Vagina (tissue), 2 donors: ENCODE results near the gene TRIM24.

Experiments
- CTCF ChIP-seq, 3 experiments: fragments of 450-650 bp in 2 of 3; fragments of 200-600 bp in 1 of 3; sonication (generic) in 1 of 3; IDR thresholded peaks; one replicate each; pipeline ENCODE4 v1.5.1; 2017 to 2019; ENCODE audit warnings: antibody characterized with exemption in 3 of 3, mild to moderate bottlenecking in 2 of 3, moderate library complexity in 2 of 3
- POLR2A ChIP-seq, 2 donors: fragments of 450-650 bp; IDR thresholded peaks; one replicate each; pipeline ENCODE4 v1.6.1; 2017; ENCODE audit warnings: antibody characterized with exemption in 2 of 2, mild to moderate bottlenecking in 2 of 2, moderate library complexity in 2 of 2

GRCh38 chr7:138514044-138514443 is 54.0 kb downstream of the TRIM24 start:
- TF ChIP-seq CTCF (IDR thresholded peaks at IDR 0.05): no peak
- no peak for TF ChIP-seq POLR2A (IDR thresholded peaks at IDR 0.05)
